ENCODE results near the gene IL4I1. TPM values are rescaled to one million over a fixed set of nuclear protein-coding genes. Genes with fewer than 3 reads are reported as not detected.

The IL4I1 gene
- total RNA-seq, 2 donors from 2014 or later = 0.14 to 2.5 TPM

DNA sequence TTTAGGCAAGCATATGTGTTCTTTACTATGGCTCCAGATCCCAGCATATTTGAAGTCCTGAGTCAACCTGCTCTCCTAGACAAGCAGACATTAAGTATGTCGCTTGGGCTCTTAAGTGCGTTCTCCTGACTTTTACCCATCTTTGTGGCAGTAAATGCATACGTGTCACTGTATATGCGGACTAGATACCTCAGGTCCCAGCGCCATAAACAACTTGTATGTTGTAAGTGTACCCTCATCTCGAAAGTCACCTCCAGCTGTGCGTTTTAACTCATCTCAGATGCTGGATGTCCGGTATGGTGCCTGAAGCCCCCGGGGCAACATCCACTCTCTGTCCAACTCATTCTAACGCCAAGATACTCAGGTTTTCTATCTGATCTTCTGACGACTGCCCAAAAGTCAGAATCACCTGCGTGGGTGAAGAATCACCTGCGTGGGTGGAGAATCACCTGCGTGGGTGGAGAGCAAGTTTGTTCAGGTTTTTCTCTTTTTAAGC lies 44.0 kb downstream of the IL4I1 start:
- Histone ChIP-seq H3K36me3 (peaks cover 2 to 24% of the 10 kb centered on the region in 2 donors), H3K4me1 (replicated peaks) (no peaks in the 10 kb centered on the region), H3K4me3 (peak overlapping the region; percentile 62 to 91), H3K27me3 (replicated peaks; ENCODE audit: insufficient read depth) (no peaks in the 10 kb centered on the region), H3K27ac (peak overlapping the region; percentile 99 to 100), H3K9me3 (no peaks in the 10 kb centered on the region)
- no peak for DNase-seq (ENCODE audit: low spot score)
- TF ChIP-seq, protein P1, sequence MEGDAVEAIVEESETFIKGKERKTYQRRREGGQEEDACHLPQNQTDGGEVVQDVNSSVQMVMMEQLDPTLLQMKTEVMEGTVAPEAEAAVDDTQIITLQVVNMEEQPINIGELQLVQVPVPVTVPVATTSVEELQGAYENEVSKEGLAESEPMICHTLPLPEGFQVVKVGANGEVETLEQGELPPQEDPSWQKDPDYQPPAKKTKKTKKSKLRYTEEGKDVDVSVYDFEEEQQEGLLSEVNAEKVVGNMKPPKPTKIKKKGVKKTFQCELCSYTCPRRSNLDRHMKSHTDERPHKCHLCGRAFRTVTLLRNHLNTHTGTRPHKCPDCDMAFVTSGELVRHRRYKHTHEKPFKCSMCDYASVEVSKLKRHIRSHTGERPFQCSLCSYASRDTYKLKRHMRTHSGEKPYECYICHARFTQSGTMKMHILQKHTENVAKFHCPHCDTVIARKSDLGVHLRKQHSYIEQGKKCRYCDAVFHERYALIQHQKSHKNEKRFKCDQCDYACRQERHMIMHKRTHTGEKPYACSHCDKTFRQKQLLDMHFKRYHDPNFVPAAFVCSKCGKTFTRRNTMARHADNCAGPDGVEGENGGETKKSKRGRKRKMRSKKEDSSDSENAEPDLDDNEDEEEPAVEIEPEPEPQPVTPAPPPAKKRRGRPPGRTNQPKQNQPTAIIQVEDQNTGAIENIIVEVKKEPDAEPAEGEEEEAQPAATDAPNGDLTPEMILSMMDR (IDR thresholded peaks at IDR 0.05) = no peak
- TF ChIP-seq POLR2AphosphoS5 (IDR thresholded peaks at IDR 0.05) (no peak), POLR2A (IDR thresholded peaks at IDR 0.05) (no peak)
- 48% methylated on average over 14 of the region's 14 CpGs for WGBS
- intact Hi-C loops (cut with DNase I) = loop anchor here (5.0 kb wide), 1 partner anchor 35 kb away; the partner anchor contains the start of gene MED25

DNA sequence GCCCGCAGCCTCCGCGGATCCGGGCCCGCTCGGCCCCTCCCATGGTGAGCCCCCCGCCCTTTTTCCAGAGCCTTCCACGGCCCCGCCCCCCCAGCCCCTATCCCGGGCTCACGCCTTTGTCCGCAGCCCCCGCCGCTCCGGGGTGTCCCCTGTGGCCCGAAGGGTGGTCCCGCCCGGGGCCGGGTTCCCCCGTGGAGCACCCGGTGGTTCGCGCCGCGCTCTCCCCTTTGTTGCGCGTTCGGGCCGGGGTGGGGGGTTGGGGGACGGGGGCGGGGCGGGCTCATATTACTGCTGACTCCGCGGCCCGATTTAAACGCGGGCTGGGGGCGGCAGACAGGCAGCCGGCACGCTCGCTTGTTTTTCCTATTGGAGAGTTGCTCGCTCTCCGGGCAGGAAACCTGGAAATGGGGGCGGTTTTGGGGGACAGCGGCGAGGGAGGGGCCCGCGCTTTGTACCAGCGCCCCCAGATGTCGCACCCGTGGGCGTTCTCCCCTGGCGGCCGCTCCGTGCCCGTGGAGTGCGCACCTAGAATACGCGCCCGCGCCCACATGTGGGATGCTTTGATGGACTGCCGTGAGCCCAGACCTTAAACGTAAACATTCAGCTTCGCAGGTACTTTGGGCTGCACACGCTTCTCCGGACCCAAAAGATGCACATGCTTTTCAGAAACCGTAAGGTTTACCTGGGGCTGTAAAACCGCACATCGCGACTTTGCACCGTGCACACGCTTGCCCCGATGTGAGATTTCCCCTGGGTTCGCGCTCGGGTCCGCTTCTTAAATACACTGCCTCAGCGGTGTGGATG lies 45.0 kb downstream of the IL4I1 start:
- H3K9me3 ChIP-seq = no peaks in the 10 kb centered on the region
- DNase-seq (ENCODE audit: low spot score) = no peak
- intact Hi-C loops (cut with DNase I) = loop anchor here (5.0 kb wide), 1 partner anchor 34 kb away; the partner anchor contains the start of gene MED25
- TF ChIP-seq, protein P1 (IDR thresholded peaks at IDR 0.05) = no peak
- no peak for TF ChIP-seq POLR2AphosphoS5 (IDR thresholded peaks at IDR 0.05)
- TF ChIP-seq POLR2A (IDR thresholded peaks at IDR 0.05) = no peak
- H3K4me1 ChIP-seq (replicated peaks) = no peaks in the 10 kb centered on the region
- H3K27me3 ChIP-seq (replicated peaks; ENCODE audit: insufficient read depth) = no peaks in the 10 kb centered on the region
- peak overlapping the region; percentile 99 to 100 for H3K27ac ChIP-seq
- 2% methylated on average over 54 of the region's 78 CpGs for WGBS
- peak overlapping the region; percentile 62 to 91 for H3K4me3 ChIP-seq
- H3K36me3 ChIP-seq = peaks cover 0 to 14% of the 10 kb centered on the region in 2 donors

DNA sequence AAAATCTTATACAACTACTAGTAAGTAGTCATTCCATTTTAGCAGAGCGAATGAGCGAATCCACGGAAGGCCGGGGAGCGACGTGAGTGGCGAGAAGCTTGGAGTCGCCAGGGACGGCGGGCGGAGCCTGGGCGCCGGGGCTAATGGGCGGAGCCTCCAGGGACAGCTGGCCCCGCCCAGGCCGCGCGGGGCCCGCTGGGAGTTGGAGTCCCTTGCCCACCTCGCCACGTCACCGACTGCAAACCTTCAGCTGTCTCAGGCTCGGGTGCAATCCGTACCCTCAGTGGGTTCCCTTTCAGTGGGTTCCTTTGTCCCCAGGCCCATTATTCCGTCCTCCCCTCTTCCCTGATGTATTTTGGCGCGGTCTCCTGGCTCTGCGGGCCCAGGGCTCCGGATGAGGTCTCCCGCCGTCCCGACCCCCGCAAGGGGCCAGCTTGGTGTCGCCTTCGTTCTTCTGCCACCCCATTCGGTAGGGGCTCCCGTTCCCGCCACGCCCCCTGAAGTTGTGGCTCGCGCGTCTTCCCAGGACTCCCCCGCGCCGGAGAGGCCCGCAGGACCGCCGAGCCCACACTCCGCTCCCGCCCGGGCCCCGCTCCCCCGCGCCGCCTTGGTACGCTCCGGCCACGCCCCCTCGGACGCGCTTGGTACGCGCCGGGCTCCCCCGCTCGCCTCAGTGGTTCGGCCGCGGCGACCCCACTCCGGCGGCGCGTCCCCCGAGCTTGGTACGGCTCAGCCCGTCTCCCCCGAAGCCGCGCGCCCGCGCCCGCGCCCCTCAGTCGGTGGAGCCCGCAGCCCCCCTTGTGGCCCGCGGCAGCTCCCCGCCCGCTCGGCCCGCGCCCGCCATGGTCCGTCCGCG lies 46.0 kb downstream of the IL4I1 start, which contains the start of gene PTOV1:
Gene PTOV1, plus strand, starts transcription at position 673 of the 856 bp plus-strand sequence.
- 2% methylated on average over 55 of the region's 98 CpGs for WGBS

GRCh38 chr19:49850221-49850486 lies 46.5 kb downstream of the IL4I1 start:
- H3K9me3 ChIP-seq = no peaks in the 10 kb centered on the region
- peak overlapping the region; percentile 62 to 91 for H3K4me3 ChIP-seq
- 64% methylated on average over 12 of the region's 12 CpGs for WGBS
- no peak for DNase-seq (ENCODE audit: low spot score)
- peak overlapping the region; percentile 99 to 100 for H3K27ac ChIP-seq
- intact Hi-C loops (cut with DNase I) = loop anchor here (5.0 kb wide), 1 partner anchor 33 kb away; the partner anchor contains the start of gene MED25
- no peaks in the 10 kb centered on the region for H3K4me1 ChIP-seq (replicated peaks)
- peaks cover 0 to 3% of the 10 kb centered on the region in 2 donors for H3K36me3 ChIP-seq
- TF ChIP-seq, protein P1 (IDR thresholded peaks at IDR 0.05) = no peak
- TF ChIP-seq POLR2AphosphoS5 (IDR thresholded peaks at IDR 0.05) (no peak), POLR2A (IDR thresholded peaks at IDR 0.05) (no peak)
- H3K27me3 ChIP-seq (replicated peaks; ENCODE audit: insufficient read depth) = no peaks in the 10 kb centered on the region

More for the DNA sequence above, 46.0 kb downstream of the IL4I1 start, which contains the start of gene PTOV1:
- H3K9me3 ChIP-seq = no peaks in the 10 kb centered on the region
- peak; percentile 90 for DNase-seq (ENCODE audit: low spot score)
- peaks cover 0 to 9% of the 10 kb centered on the region in 2 donors for H3K36me3 ChIP-seq
- H3K27me3 ChIP-seq (replicated peaks; ENCODE audit: insufficient read depth) = no peaks in the 10 kb centered on the region
- TF ChIP-seq POLR2A (IDR thresholded peaks at IDR 0.05) (peak; percentile 72), POLR2AphosphoS5 (IDR thresholded peaks at IDR 0.05) (peak; percentile 87)
- TF ChIP-seq, protein P1 (IDR thresholded peaks at IDR 0.05) = no peak
- peak within 1 kb of the TSS; percentile 62 to 91 for H3K4me3 ChIP-seq
- peak within 1 kb of the TSS; percentile 99 to 100 for H3K27ac ChIP-seq
- H3K4me1 ChIP-seq (replicated peaks) = no peaks in the 10 kb centered on the region
- intact Hi-C loops (cut with DNase I) = loop anchor here (5.0 kb wide), 1 partner anchor 33 kb away; the partner anchor contains the start of gene MED25

Data from prostate gland (tissue), 2 donors.